GM23338 (cell line): Measurements from ENCODE around the gene GRIA1. TPM values are rescaled to one million over a fixed set of nuclear protein-coding genes. Genes with fewer than 3 reads are reported as not detected.

Experiments
- ATAC-seq: fragments of 200-7000 bp; cut with Tn5 transposase; 3 replicates; pipeline ENCODE4 v1.9.1; 2020
- DNase-seq: peaks from one replicate; pipeline ENCODE4 v3.0.0-alpha.2; 2015; ENCODE audit warnings: low spot score
- H2AFZ ChIP-seq: fragments of 200-600 bp; sonication (generic); 2 replicates; pipeline ENCODE4 v1.8.0; 2016; ENCODE audit warnings: antibody characterized with exemption, mild to moderate bottlenecking, moderate library complexity
- H3F3A ChIP-seq: fragments of 200-600 bp; sonication (generic); replicated peaks from 2 replicates; pipeline ENCODE4 v1.8.0; 2017; ENCODE audit warnings: antibody characterized with exemption, mixed run types, low read depth
- H3K27ac ChIP-seq: fragments of 200-600 bp; sonication (generic); 2 replicates; pipeline ENCODE4 v1.6.1; 2016; ENCODE audit warnings: low read depth
- H3K27me3 ChIP-seq: fragments of 200-600 bp; sonication (generic); 2 replicates; pipeline ENCODE4 v1.8.0; 2016; ENCODE audit warnings: mild to moderate bottlenecking, mixed run types, moderate library complexity; ENCODE audit not compliant: insufficient read depth
- H3K36me3 ChIP-seq: fragments of 200-600 bp; sonication (generic); 2 replicates; pipeline ENCODE4 v1.8.0; 2016; ENCODE audit warnings: mild to moderate bottlenecking; ENCODE audit not compliant: insufficient read depth
- H3K4me1 ChIP-seq: fragments of 200-600 bp; sonication (generic); 2 replicates; pipeline ENCODE4 v1.8.0; 2016; ENCODE audit warnings: mild to moderate bottlenecking, moderate library complexity; ENCODE audit not compliant: insufficient read depth
- H3K4me2 ChIP-seq: fragments of 200-600 bp; sonication (generic); 2 replicates; pipeline ENCODE4 v1.7.1; 2017; ENCODE audit warnings: mixed run types
- H3K4me3 ChIP-seq: fragments of 200-600 bp; sonication (generic); 2 replicates; pipeline ENCODE4 v1.6.1; 2016; ENCODE audit warnings: mixed run types
- H3K79me2 ChIP-seq: fragments of 200-600 bp; sonication (generic); replicated peaks from 2 replicates; pipeline ENCODE4 v1.8.0; 2017; ENCODE audit warnings: mild to moderate bottlenecking; ENCODE audit not compliant: insufficient read depth
- H3K9me2 ChIP-seq: fragments of 200-600 bp; sonication (generic); 2 replicates; pipeline ENCODE4 v1.8.0; 2017; ENCODE audit not compliant: insufficient read depth
- H4K20me1 ChIP-seq: fragments of 200-600 bp; sonication (generic); replicated peaks from 2 replicates; pipeline ENCODE4 v1.8.0; 2017; ENCODE audit warnings: mild to moderate bottlenecking; ENCODE audit not compliant: insufficient read depth
- H3K27ac Mint-ChIP-seq: 2 replicates; pipeline ENCODE4 v1.8.0; 2020; ENCODE audit warnings: inconsistent platforms, mild to moderate bottlenecking, moderate library complexity, mixed read lengths
- H3K27me3 Mint-ChIP-seq: 3 replicates; pipeline ENCODE4 v1.8.0; 2022; ENCODE audit warnings: low read depth, mild to moderate bottlenecking, moderate library complexity, mixed read lengths, inconsistent platforms; ENCODE audit not compliant: insufficient read depth, poor library complexity
- H3K36me3 Mint-ChIP-seq: 3 replicates; pipeline ENCODE4 v1.8.0; 2021; ENCODE audit warnings: low read depth, mild to moderate bottlenecking, inconsistent platforms, moderate library complexity, mixed read lengths
- H3K4me1 Mint-ChIP-seq: 3 replicates; pipeline ENCODE4 v1.8.0; 2020; ENCODE audit warnings: mild to moderate bottlenecking, inconsistent platforms, mixed read lengths
- H3K4me3 Mint-ChIP-seq: 3 replicates; pipeline ENCODE4 v1.8.0; 2021; ENCODE audit warnings: moderate library complexity, mild to moderate bottlenecking, inconsistent platforms, mixed read lengths
- H3K9me3 Mint-ChIP-seq: 3 replicates; pipeline ENCODE4 v1.8.0; 2020; ENCODE audit warnings: moderate library complexity, mild to moderate bottlenecking, inconsistent platforms, mixed read lengths
- CREB1 ChIP-seq: fragments of 250-450 bp; sonication (Bioruptor Pico); IDR thresholded peaks from 2 replicates; pipeline ENCODE4 v1.5.0; 2020; ENCODE audit warnings: low read depth, mild to moderate bottlenecking, moderate library complexity
- CTCF ChIP-seq, 2 experiments: fragments of 200-600 bp in 1 of 2; sonication (generic) in 1 of 2; conservative IDR thresholded peaks; 2 replicates each; pipeline versions ENCODE4 v1.5.1 to v1.6.1; 2016 to 2017; ENCODE audit warnings: antibody characterized with exemption in 2 of 2, low read depth in 2 of 2, mild to moderate bottlenecking in 2 of 2, moderate library complexity in 1 of 2
- ETS1 ChIP-seq: IDR thresholded peaks from 2 replicates; pipeline ENCODE4 v1.6.1; 2016; ENCODE audit warnings: antibody characterized with exemption
- EZH2 ChIP-seq: fragments of 200-600 bp; sonication (generic); IDR thresholded peaks from one replicate; pipeline ENCODE4 v1.8.0; 2017; ENCODE audit warnings: antibody characterized with exemption, mild to moderate bottlenecking, low read depth; ENCODE audit not compliant: unreplicated experiment
- EZH2phosphoT487 ChIP-seq: fragments of 200-600 bp; sonication (generic); IDR thresholded peaks from one replicate; pipeline ENCODE4 v1.8.1; 2018; ENCODE audit warnings: antibody characterized with exemption; ENCODE audit not compliant: unreplicated experiment
- JUNB ChIP-seq: IDR thresholded peaks from one replicate; pipeline ENCODE4 v1.6.1; 2016; ENCODE audit warnings: antibody characterized with exemption; ENCODE audit not compliant: unreplicated experiment
- NANOG ChIP-seq: IDR thresholded peaks from 2 replicates; pipeline ENCODE4 v1.6.1; 2016; ENCODE audit warnings: antibody characterized with exemption, borderline replicate concordance
- POLR2AphosphoS5 ChIP-seq: IDR thresholded peaks from 2 replicates; pipeline ENCODE4 v1.6.1; 2016; ENCODE audit warnings: antibody characterized with exemption, low read depth
- REST ChIP-seq: IDR thresholded peaks from one replicate; pipeline ENCODE4 v1.6.1; 2018; ENCODE audit warnings: antibody characterized with exemption; ENCODE audit not compliant: unreplicated experiment
- STAT1 ChIP-seq: IDR thresholded peaks from one replicate; pipeline ENCODE4 v1.6.1; 2016; ENCODE audit warnings: antibody characterized with exemption; ENCODE audit not compliant: unreplicated experiment
- ZNF114 ChIP-seq: fragments of 250-450 bp; sonication (Bioruptor Pico); IDR thresholded peaks from 2 replicates; pipeline ENCODE4 v1.5.0; 2020; ENCODE audit warnings: mild to moderate bottlenecking, moderate library complexity
- ZNF331 ChIP-seq: fragments of 250-450 bp; sonication (Bioruptor Pico); IDR thresholded peaks from 2 replicates; pipeline ENCODE4 v1.5.0; 2020; ENCODE audit warnings: low read depth, mild to moderate bottlenecking, moderate library complexity
- ZNF462 ChIP-seq: fragments of 250-450 bp; sonication (Bioruptor Pico); IDR thresholded peaks from 2 replicates; pipeline ENCODE4 v1.5.0; 2020; ENCODE audit warnings: mild to moderate bottlenecking, moderate library complexity
- polyA plus RNA-seq: library from polyadenylated mRNA; unstranded; fragments of >200 nt; fragmentation: Nextera tagmentation; extraction: Ambion mirVana; gene quantifications from 2 replicates; pipeline ENCODE4 v1.2.1, GENCODE V29; 2016
- total RNA-seq: library from RNA; depleted of rRNA; stranded (reverse); fragments of >200 nt; shearing (Covaris generic); gene quantifications from 2 replicates; pipeline ENCODE4 v1.2.3, GENCODE V29; 2014

GRIA1 gene
- total and polyA plus RNA-seq, 2 experiments from 2014 or later = 1.0 to 1.7 TPM

GRCh38 chr5:153640293-153640692, 149.8 kb downstream of the GRIA1 start:
- H3K79me2 ChIP-seq = no peaks in the 10 kb centered on the region
- H3K27ac ChIP-seq = no peak overlapping the region
- Mint-ChIP-seq H3K4me1 (peaks cover 9% of the 10 kb centered on the region), H3K27ac (no peak overlapping the region), H3K36me3 (no peaks in the 10 kb centered on the region), H3K9me3 (no peaks in the 10 kb centered on the region), H3K4me3 (no peak overlapping the region), H3K27me3 (no peaks in the 10 kb centered on the region)
- DNase-seq (no peak), ATAC-seq (no peak)
- H3K4me3 ChIP-seq = no peak overlapping the region
- H3K36me3 ChIP-seq = no peaks in the 10 kb centered on the region
- no peaks in the 10 kb centered on the region for H3K27me3 ChIP-seq
- H3F3A ChIP-seq = no peaks in the 10 kb centered on the region
- H3K4me1 ChIP-seq = peaks cover 7% of the 10 kb centered on the region
- TF ChIP-seq ZNF331 (CRISPR knock-in tag) = no peak
- no peak for TF ChIP-seq EZH2phosphoT487
- TF ChIP-seq ZNF114 (CRISPR knock-in tag) = no peak
- TF ChIP-seq ZNF462 (CRISPR knock-in tag) = no peak
- TF ChIP-seq CTCF (conservative IDR thresholded peaks at IDR 0.05; ENCODE audit: low read depth in 2 of 2) = no peak
- TF ChIP-seq REST = no peak
- no peak for TF ChIP-seq STAT1
- TF ChIP-seq POLR2AphosphoS5 = no peak
- no peak for TF ChIP-seq JUNB
- no peak for TF ChIP-seq CREB1 (CRISPR knock-in tag)
- no peak for TF ChIP-seq NANOG
- TF ChIP-seq ETS1 = no peak
- TF ChIP-seq EZH2 = no peak
- no peak overlapping the region for H2AFZ ChIP-seq
- no peaks in the 10 kb centered on the region for H3K9me2 ChIP-seq
- no peak overlapping the region for H3K4me2 ChIP-seq
- no peaks in the 10 kb centered on the region for H4K20me1 ChIP-seq
